HTR-8/SVneo (cell line): ENCODE measurements around the gene IPMK.
"Not testable (repeated sequence)": the region's sequence is repeated elsewhere in the genome, so short reads cannot be mapped to it uniquely, and the experiment has no call there.

Experiments used
- DNase-seq: peaks from one replicate; pipeline ENCODE4 v3.0.0; 2011; ENCODE audit warnings: low spot score, mixed read lengths; ENCODE audit not compliant: insufficient read length
- FAIRE-seq: peaks from 2 replicates; lab custom pipeline; 2011; peaks lifted over from hg19 to GRCh38; lab: Jason Lieb, UNC

IPMK gene

GRCh38 chr10:58173391-58173790, 94.3 kb downstream of the IPMK start:
- no peak for DNase-seq
- FAIRE-seq: no peak

GRCh38 chr10:58171146-58171545, 96.5 kb downstream of the IPMK start:
- no peak for FAIRE-seq
- DNase-seq: no peak

- no peak for FAIRE-seq
These were observed 103.2 kb downstream of the IPMK start for GRCh38 chr10:58164517-58164916.

GRCh38 chr10:58158806-58159205, 108.9 kb downstream of the IPMK start:
- DNase-seq (no peak), FAIRE-seq (no peak)

More at GRCh38 chr10:58164517-58164916, 103.2 kb downstream of the IPMK start:
- no peak for DNase-seq

GRCh38 chr10:58157076-58157766, 110.5 kb downstream of the IPMK start:
- DNase-seq (peak; percentile 50), FAIRE-seq (no peak)

- not testable (repeated sequence) for DNase-seq, FAIRE-seq
These were observed 111.8 kb downstream of the IPMK start for GRCh38 chr10:58155941-58156340.

GRCh38 chr10:58153751-58154150, 113.9 kb downstream of the IPMK start:
- FAIRE-seq (no peak), DNase-seq (no peak)

- no peak for FAIRE-seq
- DNase-seq: peak; percentile 31
These were observed 114.9 kb downstream of the IPMK start for GRCh38 chr10:58152673-58153263.

GRCh38 chr10:58150290-58150689, 117.4 kb downstream of the IPMK start:
- FAIRE-seq: no peak
- DNase-seq: no peak

GRCh38 chr10:58143944-58144343, 123.8 kb downstream of the IPMK start:
- no peak for DNase-seq
- FAIRE-seq: no peak
